HepG2 (cell line): ENCODE measurements around the gene NECTIN2. TPM values are rescaled to one million over a fixed set of nuclear protein-coding genes. Genes with fewer than 3 reads are reported as not detected.
A peak's percentile ranks its signal among the peaks of the same experiment; 100 is the strongest.

Experiments used
- ARID3A ChIP-seq: IDR thresholded peaks from 2 replicates; pipeline ENCODE4 v1.6.1; 2012; ENCODE audit warnings: low read depth, low read length, improper control_type of control experiment
- CC2D1A ChIP-seq: sonication (generic); formaldehyde crosslinking; IDR thresholded peaks from 2 replicates; pipeline ENCODE4 v1.8.1; 2023; ENCODE audit warnings: mild to moderate bottlenecking, missing genetic modification reagents
- DPF2 ChIP-seq: sonication (generic); formaldehyde crosslinking; IDR thresholded peaks from 2 replicates; pipeline ENCODE4 v1.4.0; 2020; ENCODE audit warnings: mild to moderate bottlenecking, low read depth, missing genetic modification reagents, borderline replicate concordance
- EZH2 ChIP-seq: conservative IDR thresholded peaks from 2 replicates; pipeline ENCODE4 v1.6.1; 2012; ENCODE audit warnings: mild to moderate bottlenecking, low read depth, low read length, moderate library complexity
- HDAC2 ChIP-seq: sonication (generic); formaldehyde crosslinking; IDR thresholded peaks from 2 replicates; pipeline ENCODE4 v1.4.0; 2020; ENCODE audit warnings: missing genetic modification reagents
- HNRNPH1 ChIP-seq: fragments of 200-400 bp; formaldehyde crosslinking; optimal IDR thresholded peaks from 2 replicates; pipeline ENCODE3; 2017; ENCODE audit warnings: mild to moderate bottlenecking, low read depth, low read length
- IRX3 ChIP-seq: sonication (generic); formaldehyde crosslinking; IDR thresholded peaks from 2 replicates; pipeline ENCODE4 v1.8.1; 2023; ENCODE audit warnings: mild to moderate bottlenecking, low read depth, missing genetic modification reagents, borderline replicate concordance
- MAFK ChIP-seq, 2 experiments: IDR thresholded peaks in 1 of 2; conservative IDR thresholded peaks in 1 of 2; 2 replicates each; pipeline ENCODE4 v1.6.1; 2011; ENCODE audit warnings: improper control_type of control experiment in 2 of 2, low read length in 2 of 2
- RXRB ChIP-seq: IDR thresholded peaks from 2 replicates; pipeline ENCODE4 v1.6.1; 2016; ENCODE audit warnings: borderline replicate concordance, missing genetic modification reagents, missing compliant biosample characterization
- SKIL ChIP-seq: sonication (generic); formaldehyde crosslinking; IDR thresholded peaks from 2 replicates; pipeline ENCODE4 v1.8.0; 2022; ENCODE audit warnings: missing genetic modification reagents, mild to moderate bottlenecking, moderate library complexity, borderline replicate concordance
- SOX13 ChIP-seq, 3 experiments: fragments of 450-650 bp in 1 of 3; sonication (generic) in 1 of 3; formaldehyde crosslinking in 1 of 3; IDR thresholded peaks in 2 of 3; conservative IDR thresholded peaks in 1 of 3; 2 replicates each; pipeline versions ENCODE4 v1.5.0 to v1.6.1; 2016 to 2020; ENCODE audit warnings: antibody characterized with exemption in 1 of 3, mild to moderate bottlenecking in 1 of 3, missing compliant biosample characterization in 1 of 3, missing genetic modification reagents in 1 of 3, moderate library complexity in 1 of 3
- TEF ChIP-seq: sonication (generic); formaldehyde crosslinking; IDR thresholded peaks from 2 replicates; pipeline ENCODE4 v1.5.0; 2020; ENCODE audit warnings: missing genetic modification reagents
- ZC3H4 ChIP-seq: sonication (generic); formaldehyde crosslinking; IDR thresholded peaks from 2 replicates; pipeline ENCODE4 v1.4.0; 2020; ENCODE audit warnings: missing genetic modification reagents, borderline replicate concordance
- ZKSCAN1 ChIP-seq: fragments of 150-350 bp; IDR thresholded peaks from 2 replicates; pipeline ENCODE4 v1.6.1; 2014; ENCODE audit warnings: low read length
- ZNF10 ChIP-seq: sonication (generic); formaldehyde crosslinking; IDR thresholded peaks from 2 replicates; pipeline ENCODE4 v1.4.0; 2020; ENCODE audit warnings: mild to moderate bottlenecking, low read depth, missing genetic modification reagents, borderline replicate concordance
- polyA plus RNA-seq, 8 experiments: library from polyadenylated mRNA; depleted of rRNA in 3 of 8; stranded (reverse) in 7 of 8; unstranded in 1 of 8; fragments of >200 nt; fragmentation: Illumina TruSeq in 4 of 8; extraction: Trizol in 4 of 8; gene quantifications; 2 replicates each; pipeline versions ENCODE4 v1.2.1 to v1.2.3, GENCODE V29; 2011 to 2016; ENCODE audit warnings: low read depth in 4 of 8, missing spikeins in 1 of 8, mixed read lengths in 1 of 8; ENCODE audit not compliant: insufficient read depth in 1 of 8
- total RNA-seq, 5 experiments: library from RNA; depleted of rRNA; stranded (reverse); fragments of >200 nt; fragmentation: Illumina TruSeq; extraction: Trizol; gene quantifications; 2 replicates each; pipeline ENCODE4 v1.2.3, GENCODE V29; 2016; ENCODE audit warnings: low read depth in 1 of 5
- TF ChIP-seq, protein P1 (sequence below): sonication (generic); formaldehyde crosslinking; IDR thresholded peaks from 2 replicates; pipeline ENCODE4 v1.5.1; 2020; ENCODE audit warnings: missing genetic modification reagents, mild to moderate bottlenecking, borderline replicate concordance
- TF ChIP-seq, protein P2 (sequence below): sonication (generic); formaldehyde crosslinking; IDR thresholded peaks from 2 replicates; pipeline ENCODE4 v1.4.0; 2020; ENCODE audit warnings: missing genetic modification reagents, mild to moderate bottlenecking, borderline replicate concordance

The NECTIN2 gene
- total and polyA plus RNA-seq, 2 of the 13 experiments (the other 11 are each of a cell fraction or from before 2014, with no cell fraction given) = 75.4 to 114 TPM

DNA sequence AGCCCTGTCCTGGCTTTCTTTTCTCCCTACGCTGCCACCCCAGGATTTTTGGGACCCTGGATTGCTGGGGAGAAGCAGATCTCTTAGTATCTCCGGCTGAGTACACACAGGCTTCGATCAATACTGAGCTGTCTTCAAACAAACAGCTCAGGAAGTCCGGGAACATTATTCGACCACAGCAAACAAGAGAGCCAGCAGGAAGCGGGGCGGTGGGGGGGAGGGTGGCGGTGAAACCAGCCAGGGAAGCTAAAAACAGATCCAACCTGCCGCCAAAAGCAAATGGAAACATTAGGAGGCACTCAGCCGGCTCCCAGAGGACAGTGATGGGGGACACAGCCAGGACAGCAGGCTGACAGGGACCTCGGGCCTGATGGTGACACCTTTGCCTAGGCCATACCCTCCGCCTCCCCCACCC lies 49.4 kb upstream of the NECTIN2 start (continued):
- TF ChIP-seq ARID3A (no peak), ZNF10 (no peak), ZC3H4 (no peak), SKIL (CRISPR knock-in tag) (peak; percentile 60; the same call in 1 of the 2 replicates), EZH2 (no peak), ZKSCAN1 (no peak), TEF (no peak), HDAC2 (CRISPR knock-in tag) (peak; percentile 60; the same call in 1 of the 2 replicates), IRX3 (no peak), MAFK (conservative IDR thresholded peaks at IDR 0.05 in 1 of 2, IDR thresholded peaks at IDR 0.05 in 1 of 2; ENCODE audit: low read length in 2 of 2) (no peak), CC2D1A (CRISPR knock-in tag) (no peak), RXRB (CRISPR knock-in tag) (peak; percentile 83; the same call in 1 of the 2 replicates), DPF2 (CRISPR knock-in tag) (peak; percentile 91), HNRNPH1 (no peak), SOX13 (IDR thresholded peaks at IDR 0.05) (peak; percentile 73), SOX13 (CRISPR knock-in tag; conservative IDR thresholded peaks at IDR 0.05 in 1 of 2, IDR thresholded peaks at IDR 0.05 in 1 of 2) (peak in 1 of 2 experiments; percentile 82; a peak in 2 of 4 replicates)
- TF ChIP-seq, protein P1, sequence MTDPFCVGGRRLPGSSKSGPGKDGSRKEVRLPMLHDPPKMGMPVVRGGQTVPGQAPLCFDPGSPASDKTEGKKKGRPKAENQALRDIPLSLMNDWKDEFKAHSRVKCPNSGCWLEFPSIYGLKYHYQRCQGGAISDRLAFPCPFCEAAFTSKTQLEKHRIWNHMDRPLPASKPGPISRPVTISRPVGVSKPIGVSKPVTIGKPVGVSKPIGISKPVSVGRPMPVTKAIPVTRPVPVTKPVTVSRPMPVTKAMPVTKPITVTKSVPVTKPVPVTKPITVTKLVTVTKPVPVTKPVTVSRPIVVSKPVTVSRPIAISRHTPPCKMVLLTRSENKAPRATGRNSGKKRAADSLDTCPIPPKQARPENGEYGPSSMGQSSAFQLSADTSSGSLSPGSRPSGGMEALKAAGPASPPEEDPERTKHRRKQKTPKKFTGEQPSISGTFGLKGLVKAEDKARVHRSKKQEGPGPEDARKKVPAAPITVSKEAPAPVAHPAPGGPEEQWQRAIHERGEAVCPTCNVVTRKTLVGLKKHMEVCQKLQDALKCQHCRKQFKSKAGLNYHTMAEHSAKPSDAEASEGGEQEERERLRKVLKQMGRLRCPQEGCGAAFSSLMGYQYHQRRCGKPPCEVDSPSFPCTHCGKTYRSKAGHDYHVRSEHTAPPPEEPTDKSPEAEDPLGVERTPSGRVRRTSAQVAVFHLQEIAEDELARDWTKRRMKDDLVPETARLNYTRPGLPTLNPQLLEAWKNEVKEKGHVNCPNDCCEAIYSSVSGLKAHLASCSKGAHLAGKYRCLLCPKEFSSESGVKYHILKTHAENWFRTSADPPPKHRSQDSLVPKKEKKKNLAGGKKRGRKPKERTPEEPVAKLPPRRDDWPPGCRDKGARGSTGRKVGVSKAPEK (CRISPR knock-in tag) = no peak
- TF ChIP-seq, protein P2, sequence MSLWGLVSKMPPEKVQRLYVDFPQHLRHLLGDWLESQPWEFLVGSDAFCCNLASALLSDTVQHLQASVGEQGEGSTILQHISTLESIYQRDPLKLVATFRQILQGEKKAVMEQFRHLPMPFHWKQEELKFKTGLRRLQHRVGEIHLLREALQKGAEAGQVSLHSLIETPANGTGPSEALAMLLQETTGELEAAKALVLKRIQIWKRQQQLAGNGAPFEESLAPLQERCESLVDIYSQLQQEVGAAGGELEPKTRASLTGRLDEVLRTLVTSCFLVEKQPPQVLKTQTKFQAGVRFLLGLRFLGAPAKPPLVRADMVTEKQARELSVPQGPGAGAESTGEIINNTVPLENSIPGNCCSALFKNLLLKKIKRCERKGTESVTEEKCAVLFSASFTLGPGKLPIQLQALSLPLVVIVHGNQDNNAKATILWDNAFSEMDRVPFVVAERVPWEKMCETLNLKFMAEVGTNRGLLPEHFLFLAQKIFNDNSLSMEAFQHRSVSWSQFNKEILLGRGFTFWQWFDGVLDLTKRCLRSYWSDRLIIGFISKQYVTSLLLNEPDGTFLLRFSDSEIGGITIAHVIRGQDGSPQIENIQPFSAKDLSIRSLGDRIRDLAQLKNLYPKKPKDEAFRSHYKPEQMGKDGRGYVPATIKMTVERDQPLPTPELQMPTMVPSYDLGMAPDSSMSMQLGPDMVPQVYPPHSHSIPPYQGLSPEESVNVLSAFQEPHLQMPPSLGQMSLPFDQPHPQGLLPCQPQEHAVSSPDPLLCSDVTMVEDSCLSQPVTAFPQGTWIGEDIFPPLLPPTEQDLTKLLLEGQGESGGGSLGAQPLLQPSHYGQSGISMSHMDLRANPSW = no peak
